Suprapubic skin (tissue), 4 donors: ENCODE data around the gene MYO9A.

Source experiments
- EP300 ChIP-seq: sonication (generic); formaldehyde crosslinking; IDR thresholded peaks from one replicate; pipeline ENCODE4 v1.6.1; 2017; ENCODE audit warnings: antibody characterized with exemption
- POLR2A ChIP-seq, 2 donors: fragments of 450-650 bp; IDR thresholded peaks; one replicate each; pipeline ENCODE4 v1.6.1; 2017; ENCODE audit warnings: antibody characterized with exemption in 2 of 2, mild to moderate bottlenecking in 2 of 2, moderate library complexity in 2 of 2
- POLR2AphosphoS5 ChIP-seq, 3 donors: sonication (generic); formaldehyde crosslinking; IDR thresholded peaks; one replicate each; pipeline ENCODE4 v1.6.1; 2017; ENCODE audit warnings: antibody characterized with exemption in 3 of 3
- TF ChIP-seq, protein P1 (sequence below), 2 donors: fragments of 200-600 bp in 1 of 2; fragments of 450-650 bp in 1 of 2; sonication (generic) in 1 of 2; IDR thresholded peaks; one replicate each; pipeline ENCODE4 v1.5.1; 2016 to 2019; ENCODE audit warnings: antibody characterized with exemption in 2 of 2, mild to moderate bottlenecking in 1 of 2, moderate library complexity in 1 of 2

DNA sequence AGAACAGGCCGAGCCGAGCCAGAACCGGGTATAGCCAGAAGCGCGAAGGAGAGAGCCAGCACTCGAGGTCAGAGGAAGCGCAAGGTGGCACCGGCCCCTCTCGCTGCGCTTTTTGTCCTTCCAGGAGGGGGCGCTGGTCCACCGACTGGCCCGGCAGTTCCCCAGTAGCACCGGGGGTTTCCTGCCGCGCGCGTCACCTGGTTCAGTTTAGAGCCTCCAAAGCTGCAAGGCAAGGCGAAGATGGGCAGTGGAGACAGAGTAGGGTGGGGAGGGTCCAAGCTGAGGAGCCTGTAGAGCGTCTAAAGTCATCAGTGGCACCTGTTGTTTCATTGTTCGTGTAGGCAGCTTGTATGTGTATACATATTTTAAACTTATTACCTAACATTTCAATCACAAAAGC lies 315.2 kb downstream of the MYO9A start:
- TF ChIP-seq, protein P1, sequence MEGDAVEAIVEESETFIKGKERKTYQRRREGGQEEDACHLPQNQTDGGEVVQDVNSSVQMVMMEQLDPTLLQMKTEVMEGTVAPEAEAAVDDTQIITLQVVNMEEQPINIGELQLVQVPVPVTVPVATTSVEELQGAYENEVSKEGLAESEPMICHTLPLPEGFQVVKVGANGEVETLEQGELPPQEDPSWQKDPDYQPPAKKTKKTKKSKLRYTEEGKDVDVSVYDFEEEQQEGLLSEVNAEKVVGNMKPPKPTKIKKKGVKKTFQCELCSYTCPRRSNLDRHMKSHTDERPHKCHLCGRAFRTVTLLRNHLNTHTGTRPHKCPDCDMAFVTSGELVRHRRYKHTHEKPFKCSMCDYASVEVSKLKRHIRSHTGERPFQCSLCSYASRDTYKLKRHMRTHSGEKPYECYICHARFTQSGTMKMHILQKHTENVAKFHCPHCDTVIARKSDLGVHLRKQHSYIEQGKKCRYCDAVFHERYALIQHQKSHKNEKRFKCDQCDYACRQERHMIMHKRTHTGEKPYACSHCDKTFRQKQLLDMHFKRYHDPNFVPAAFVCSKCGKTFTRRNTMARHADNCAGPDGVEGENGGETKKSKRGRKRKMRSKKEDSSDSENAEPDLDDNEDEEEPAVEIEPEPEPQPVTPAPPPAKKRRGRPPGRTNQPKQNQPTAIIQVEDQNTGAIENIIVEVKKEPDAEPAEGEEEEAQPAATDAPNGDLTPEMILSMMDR (IDR thresholded peaks at IDR 0.05): no peak
- TF ChIP-seq POLR2AphosphoS5 (IDR thresholded peaks at IDR 0.05) (no peak), POLR2A (IDR thresholded peaks at IDR 0.05) (no peak), EP300 (no peak)
